Uterus (tissue), 2 donors: ENCODE results near the gene PIGH.

Experiments used
- POLR2A ChIP-seq, 2 donors: fragments of 450-650 bp; IDR thresholded peaks; one replicate each; pipeline ENCODE4 v1.6.1; 2016; ENCODE audit warnings: antibody characterized with exemption in 2 of 2, mild to moderate bottlenecking in 1 of 2, moderate library complexity in 1 of 2
- TF ChIP-seq, protein P1 (sequence below), 4 experiments: fragments of 200-600 bp in 2 of 4; fragments of 450-650 bp in 2 of 4; sonication (generic) in 2 of 4; IDR thresholded peaks; one replicate each; pipeline ENCODE4 v1.5.1; 2016 to 2019; ENCODE audit warnings: antibody characterized with exemption in 4 of 4, mild to moderate bottlenecking in 2 of 4, moderate library complexity in 1 of 4

DNA sequence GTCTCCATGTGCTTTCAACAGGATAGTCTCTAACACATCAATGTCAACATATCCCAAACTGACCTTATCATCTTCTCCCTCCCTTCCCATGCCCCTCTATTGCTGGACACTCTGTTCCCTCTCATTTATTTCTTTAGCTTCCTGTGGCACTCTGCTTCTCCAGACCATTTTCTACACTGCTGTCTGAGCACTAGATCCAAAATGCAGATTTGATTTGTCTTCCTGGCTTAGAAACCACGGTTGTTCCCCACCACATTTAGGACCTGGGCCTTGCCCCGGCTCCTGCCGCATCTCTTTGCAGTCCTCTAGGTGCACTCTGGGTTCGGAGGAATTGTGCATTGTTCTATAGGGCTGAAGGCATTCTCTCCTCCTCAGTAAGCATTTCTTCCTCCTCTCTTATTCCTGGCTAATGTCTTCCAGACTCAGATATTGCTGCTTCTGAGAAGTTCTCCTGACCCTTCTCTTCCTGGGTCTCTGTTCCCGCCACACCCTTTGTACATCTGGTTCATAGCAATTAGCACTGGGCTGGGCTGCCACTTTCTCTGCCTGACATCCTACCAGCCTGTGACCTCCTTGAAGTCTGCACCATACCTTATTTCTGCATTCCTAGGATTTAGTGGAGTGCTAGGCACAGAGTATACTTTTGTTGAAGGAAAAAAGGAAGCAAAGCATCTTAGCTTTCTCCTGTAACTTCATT lies 33.5 kb upstream of the PIGH start:
- TF ChIP-seq, protein P1, sequence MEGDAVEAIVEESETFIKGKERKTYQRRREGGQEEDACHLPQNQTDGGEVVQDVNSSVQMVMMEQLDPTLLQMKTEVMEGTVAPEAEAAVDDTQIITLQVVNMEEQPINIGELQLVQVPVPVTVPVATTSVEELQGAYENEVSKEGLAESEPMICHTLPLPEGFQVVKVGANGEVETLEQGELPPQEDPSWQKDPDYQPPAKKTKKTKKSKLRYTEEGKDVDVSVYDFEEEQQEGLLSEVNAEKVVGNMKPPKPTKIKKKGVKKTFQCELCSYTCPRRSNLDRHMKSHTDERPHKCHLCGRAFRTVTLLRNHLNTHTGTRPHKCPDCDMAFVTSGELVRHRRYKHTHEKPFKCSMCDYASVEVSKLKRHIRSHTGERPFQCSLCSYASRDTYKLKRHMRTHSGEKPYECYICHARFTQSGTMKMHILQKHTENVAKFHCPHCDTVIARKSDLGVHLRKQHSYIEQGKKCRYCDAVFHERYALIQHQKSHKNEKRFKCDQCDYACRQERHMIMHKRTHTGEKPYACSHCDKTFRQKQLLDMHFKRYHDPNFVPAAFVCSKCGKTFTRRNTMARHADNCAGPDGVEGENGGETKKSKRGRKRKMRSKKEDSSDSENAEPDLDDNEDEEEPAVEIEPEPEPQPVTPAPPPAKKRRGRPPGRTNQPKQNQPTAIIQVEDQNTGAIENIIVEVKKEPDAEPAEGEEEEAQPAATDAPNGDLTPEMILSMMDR (IDR thresholded peaks at IDR 0.05): no peak
- TF ChIP-seq POLR2A (IDR thresholded peaks at IDR 0.05): no peak
